HG03575 (cell line): ENCODE results near the gene TRAP1.

ENCODE experiments used
- ATAC-seq: cut with Tn5 transposase; IDR thresholded peaks from one replicate; pipeline ENCODE4 v1.9.1; 2021; ENCODE audit not compliant: unreplicated experiment, insufficient number of reproducible peaks, low FRiP score; ENCODE audit errors: extremely low read depth

TRAP1 gene

DNA sequence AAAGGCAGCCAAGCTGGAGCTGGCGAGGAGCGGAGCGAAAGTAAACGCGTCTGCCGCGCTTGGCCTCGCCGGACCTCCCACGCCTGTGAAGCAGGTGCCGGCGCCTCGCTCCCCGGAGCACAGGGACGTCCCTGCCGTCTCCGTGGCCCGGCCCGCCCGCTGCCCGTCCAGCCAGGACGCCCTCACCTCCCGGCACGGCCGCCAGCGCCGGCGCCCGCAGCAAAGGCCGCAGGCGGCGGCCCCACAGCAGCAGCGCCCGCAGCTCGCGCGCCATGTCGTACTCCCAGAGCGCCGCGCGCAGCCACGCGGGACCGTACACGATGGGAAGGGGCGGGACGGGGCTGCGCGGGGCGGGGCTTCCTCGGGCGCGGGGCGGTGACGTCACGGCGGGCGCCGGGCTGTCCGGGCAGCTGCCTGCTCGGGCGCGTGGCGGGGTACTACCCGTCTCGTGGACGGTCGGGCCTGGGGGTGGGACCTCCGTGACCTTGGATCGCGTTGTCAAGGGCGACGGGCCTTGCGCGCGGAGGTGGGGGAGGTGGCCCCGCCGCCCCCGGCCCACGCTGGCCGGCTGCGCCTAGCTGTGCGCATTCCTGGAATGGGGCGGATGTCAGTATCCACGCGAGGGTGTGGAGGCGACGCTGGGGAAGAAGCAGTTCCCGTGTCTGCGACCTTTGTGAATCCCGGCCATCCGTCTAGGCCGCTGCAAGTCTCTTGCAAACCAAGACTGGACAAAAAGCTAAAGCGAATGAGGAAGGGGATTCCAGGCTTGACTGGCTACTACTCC is at the start of gene TRAP1:
TRAP1 (minus strand) TSS at position 290 of the 784 bp plus-strand sequence; CDS start at position 274, 16 bp downstream.
- ATAC-seq = peak; percentile 40

DNA sequence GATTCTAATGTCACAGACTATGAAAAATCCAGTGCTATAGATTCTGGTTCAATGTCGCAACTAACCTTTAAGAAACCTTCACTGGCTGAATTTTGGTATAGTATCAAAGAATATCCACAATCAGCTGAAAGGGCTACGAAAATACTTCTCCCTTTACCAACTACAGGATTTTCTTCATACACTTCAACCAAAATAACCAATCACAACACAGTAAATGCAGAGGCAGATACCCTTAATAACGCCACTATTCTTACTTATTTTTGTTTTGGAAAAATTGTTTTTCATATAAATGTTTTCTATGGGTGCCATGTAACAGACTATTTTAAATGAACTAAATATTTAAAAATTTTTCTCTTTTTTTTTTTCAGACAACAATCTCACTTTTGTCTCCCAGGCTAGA is 48.9 kb upstream of the TRAP1 start:
- ATAC-seq = no peak

DNA sequence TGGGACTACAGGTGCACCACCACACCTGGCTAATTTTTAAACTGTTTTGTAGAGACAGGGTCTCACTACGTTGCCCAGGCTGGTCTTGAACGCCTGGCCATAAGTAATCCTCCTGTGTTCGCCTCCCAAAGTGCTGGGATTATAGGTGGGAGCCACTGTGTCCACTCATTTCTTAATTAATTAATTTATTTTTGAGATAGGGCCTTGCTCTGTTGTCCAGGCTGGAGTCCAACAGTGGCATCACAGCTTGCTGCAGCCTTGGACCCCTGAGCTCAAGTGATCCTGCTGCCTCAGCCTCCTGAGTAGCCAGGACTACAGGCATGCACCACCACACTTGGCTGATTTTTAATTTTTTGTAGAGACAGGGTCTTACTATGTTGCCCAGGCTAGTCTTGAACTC is 47.1 kb upstream of the TRAP1 start:
- ATAC-seq = no peak

DNA sequence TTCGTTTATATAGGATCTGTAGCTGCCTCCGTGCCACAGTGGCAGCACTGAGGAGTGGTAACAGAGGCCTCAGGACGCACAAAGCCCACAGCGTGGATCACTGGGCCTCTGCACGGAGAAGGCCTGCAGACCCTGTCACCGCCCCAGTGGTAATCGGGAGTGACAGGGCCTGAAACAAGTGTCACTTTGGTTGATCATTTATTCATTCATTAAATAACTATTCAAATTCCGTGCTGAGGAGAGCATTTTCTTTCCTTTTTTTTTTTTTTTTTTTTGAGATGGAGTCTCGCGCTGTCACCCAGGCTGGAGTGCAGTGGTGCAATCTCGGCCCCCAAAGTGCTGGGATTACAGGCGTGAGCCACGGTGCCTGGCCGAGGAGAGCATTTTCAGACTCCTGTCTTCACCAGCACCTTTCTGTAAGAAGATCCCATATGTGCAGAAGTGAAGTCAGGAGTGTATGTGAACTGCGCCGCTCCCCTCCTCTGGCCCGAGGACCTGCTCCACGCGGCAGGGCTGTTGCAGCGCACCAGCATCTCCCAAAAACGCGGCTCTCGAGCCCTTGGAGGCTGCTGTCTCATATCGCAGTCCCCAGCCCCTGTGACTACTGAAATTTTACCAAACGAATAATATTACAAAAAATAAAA is 44.9 kb upstream of the TRAP1 start:
- no peak for ATAC-seq

DNA sequence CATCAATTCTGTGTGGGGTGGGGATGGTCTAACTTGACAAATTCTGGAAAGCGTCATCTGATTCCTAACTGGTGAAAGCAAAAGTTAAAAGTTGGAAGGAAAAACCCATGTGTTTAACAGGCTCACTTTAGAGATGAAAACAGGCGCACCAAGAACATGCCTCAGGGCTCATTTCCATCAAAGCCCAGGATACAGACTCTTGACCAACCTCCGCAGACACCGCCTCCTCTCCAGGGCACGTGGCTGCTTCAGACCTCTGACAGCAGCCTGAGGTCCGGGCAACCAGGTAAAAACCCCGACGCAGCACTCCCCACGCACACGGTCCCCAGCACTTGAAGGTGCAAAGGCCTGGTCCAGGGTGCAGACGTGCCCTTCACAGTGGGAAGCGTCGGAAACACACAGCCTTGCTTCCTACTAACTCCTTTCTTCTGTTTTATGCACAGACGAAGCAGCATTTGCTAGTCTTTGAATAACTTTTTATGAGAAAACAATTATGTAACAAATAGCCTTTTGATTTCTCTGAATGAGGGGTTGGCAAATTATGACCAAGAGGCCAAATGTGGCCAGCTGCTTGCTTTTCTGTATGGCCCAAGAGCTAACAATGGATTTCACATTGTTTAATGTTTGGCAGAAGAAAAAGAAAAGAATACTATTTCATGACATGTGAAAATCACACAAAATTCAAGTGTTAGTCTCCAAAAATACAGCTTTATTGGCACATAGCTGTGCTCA is 44.2 kb upstream of the TRAP1 start:
- ATAC-seq = no peak

DNA sequence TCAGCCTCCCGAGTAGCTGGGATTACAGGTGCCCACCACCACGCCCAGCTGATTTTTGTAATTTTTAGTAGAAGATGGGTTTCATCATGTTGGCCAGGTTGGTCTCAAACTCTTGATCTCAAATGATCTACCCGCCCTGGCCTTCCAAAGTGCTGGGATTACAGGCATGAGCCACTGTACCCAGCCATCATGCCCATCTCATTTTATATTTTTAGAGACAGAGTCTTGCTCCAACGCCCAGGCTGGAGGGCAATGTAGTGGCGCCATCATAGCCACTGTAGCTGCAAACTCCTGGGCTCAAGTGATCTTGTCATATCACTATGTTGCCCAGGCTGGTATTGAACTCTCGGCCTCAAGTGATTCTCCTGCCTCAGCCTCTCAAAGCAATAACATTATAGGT is 43.2 kb upstream of the TRAP1 start:
- no peak for ATAC-seq

DNA sequence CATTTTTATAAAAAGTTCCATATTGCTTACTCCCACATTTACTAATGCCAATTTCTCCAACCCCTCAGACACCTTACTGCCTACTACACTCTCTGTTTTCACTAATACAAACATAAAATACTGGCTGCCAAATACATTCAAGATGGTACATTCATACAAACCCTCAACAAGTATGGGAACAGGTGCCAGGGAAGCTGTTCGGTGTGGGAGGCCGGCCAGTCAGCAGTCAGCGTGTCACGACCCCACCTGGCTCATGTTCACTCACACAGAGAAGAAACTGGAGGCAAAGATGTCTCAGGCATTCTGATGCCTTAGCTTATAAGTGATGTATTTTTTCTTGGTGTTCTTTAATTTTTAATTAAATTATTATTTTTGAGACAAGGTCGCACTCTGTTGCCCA is 42.4 kb upstream of the TRAP1 start:
- ATAC-seq = no peak

DNA sequence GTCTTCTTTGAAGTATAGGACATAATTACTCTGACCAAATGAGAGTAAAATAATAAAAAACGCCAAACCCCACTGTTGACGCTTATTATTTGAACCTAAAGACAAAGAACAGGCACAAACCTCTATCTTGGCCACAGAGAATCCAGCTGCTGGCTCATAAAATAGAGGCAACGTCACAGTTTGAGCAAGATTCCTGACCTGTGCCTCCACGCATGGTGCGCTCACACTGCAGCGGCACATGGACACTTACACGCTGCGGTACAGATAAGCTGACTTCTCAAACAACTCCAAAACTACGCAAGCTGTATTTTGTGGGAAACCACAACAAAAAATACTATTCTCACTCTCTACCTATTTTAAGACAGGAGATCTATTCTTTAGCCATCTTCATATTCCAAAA is 38.8 kb upstream of the TRAP1 start:
- no peak for ATAC-seq

DNA sequence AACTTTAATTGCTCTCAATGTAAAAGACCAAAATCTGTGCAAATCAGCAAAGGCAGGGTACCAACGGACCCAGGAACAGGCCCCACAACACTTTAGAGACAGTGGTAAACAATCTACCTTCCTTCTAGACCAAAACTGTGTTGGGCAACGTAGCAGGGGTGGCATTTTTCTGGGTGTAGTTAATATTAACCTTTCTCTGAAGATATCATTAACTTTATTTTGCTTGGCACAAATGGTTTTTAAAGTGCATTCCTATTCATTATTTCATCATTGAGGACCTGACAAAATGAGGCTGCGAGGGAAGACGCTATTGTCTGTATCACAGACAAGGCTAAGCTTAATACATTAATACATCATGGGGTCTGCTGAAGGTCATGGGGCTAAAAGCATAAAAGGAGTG is 37.9 kb upstream of the TRAP1 start:
- no peak for ATAC-seq

DNA sequence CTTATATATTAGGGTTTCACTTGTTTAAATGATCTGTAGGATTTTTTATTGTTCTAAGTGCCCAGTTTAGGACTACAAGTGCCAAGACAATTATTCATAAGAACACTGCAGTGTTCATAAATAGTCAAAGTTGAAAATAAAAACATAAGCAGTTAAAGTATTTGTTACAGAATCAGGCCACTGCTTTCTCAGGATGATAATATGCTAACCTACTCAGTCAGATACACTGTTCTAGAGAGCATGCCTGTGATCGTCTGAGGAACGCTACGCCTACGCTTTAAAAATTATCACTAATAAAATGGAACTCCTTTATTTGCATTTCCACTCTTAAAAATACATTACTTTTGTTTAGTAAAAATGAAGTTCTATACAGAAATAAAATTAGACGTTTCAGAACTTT is 37.4 kb upstream of the TRAP1 start:
- ATAC-seq = no peak

DNA sequence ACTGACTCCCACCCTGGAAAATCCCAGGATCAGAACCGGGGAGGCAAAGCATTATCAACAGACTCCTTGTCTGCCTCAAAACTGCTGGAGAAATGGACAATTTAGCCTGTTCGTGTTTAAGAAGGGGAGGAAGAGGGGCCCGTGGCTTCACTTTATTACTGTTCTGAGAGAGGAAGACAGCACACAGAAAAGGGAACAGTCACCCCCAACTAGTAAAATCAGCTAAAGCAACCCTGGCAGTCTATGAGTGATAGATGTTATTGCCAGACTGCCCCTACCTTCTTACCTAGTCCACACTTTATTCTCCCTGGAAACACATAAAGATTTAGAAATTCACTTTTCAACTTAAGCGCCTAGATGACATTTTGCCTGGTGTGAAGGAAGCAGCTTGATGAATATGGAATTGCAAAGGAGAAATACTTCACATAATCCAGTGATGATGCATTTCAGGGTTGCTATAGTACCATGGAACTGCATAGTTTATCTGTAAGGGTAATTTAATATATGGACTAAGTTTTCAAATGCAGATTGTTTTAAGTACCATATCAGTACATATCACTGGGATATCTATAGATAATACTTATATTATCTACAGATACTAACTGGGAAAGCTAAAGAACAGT is 36.9 kb upstream of the TRAP1 start:
- no peak for ATAC-seq

DNA sequence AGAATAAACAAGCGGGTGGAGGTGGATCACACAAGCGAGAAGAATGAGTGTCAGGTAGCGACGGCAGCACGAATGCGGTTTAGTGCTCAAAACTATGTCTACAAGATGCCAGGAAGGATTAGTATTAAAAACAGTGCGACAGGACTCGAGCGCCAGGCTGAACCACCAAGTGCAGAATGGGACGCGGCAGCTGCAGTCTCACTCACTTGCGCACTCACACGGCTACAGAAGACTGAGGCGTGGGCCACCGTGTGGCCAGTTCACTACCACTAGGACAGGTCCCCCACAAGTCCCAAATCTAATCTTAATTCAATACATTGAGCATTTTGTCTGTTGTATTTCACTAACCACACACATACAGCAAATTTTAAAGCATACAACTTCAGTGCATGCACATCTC is 35.7 kb upstream of the TRAP1 start:
- no peak for ATAC-seq

DNA sequence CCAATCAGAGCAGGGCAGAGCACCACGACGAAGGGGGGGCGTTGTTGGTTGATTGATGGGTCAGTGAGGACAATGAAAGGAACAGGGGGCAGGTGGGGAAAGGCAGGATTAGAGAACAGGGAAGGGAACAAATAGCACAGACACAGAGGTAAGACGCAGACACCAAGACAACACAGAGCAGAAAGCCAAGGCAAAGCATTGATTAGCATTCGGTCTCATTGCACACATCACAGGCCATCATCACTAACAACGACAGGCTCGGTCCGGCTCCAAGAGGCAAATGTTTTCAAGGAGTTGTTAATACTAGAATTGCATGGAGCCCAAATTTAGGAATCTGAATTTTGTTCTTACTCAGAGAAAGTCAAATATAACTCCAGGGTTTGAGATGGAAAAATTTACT is 34.6 kb upstream of the TRAP1 start:
- ATAC-seq = no peak

DNA sequence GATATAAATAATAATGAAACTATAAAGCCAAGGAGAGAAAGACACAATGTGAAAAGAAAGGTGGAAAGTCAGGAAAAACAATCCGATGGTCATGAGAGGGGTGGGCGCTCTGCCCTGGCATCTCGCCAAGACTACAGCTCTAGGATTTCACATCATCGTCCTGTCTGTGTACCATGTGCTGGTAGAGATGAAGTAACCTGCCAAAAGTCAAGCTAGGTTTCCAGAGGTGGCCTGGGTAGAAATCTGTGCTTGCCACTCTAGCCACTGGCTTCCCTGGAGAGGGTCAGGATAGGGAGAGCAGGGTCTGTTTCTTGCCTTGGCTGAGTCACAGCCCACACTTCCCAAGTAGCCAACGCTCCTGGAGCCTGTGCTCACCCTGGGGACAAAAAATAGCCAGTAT is 31.0 kb upstream of the TRAP1 start:
- ATAC-seq = no peak

DNA sequence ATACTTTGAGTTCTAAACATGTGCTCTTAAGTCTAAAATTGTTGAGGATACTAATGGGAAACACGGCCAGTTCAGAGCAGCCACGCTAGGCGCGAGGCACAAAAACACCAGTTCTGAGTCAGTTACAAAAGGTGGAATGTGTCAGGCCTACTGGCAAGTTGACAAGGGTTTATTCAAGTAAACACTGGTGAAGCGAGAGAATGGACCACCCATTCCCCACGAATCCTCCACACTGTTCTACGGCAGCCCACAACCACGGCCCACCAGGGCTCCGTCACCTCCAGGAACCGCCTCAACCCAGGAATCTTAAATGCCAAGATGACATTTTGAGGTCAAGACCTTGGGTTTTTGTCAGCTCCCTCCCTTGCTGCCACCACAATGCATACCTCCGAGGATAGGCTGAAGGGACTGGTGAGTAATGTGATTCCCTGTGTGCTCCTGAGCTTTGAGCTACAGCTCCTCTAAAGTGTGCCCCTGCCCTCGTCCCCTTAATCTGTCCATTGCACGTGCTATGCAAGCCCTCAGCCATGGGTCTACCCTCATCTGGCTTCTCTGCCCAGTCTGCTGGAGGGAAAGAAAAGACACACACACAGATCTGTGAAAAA is 28.5 kb upstream of the TRAP1 start:
- ATAC-seq = no peak

DNA sequence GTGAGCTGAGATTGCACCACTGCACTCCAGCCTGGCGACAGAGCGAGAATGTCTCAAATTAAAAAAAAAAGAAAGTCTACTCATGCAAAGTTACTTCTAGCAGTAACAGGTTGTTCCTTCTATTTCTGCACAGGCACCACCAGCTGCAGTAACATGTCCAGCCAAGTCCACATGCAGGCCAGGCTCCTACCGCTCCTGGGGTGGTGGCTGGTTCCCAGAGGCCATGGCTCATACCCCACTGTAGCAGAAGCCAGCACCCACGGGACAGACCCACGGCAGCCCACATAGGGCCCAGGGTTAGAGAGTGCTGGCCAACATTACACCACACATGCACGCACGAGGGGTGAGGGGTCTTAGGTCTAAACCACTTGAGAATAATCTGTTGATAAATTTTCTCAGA is 26.7 kb upstream of the TRAP1 start:
- no peak for ATAC-seq

DNA sequence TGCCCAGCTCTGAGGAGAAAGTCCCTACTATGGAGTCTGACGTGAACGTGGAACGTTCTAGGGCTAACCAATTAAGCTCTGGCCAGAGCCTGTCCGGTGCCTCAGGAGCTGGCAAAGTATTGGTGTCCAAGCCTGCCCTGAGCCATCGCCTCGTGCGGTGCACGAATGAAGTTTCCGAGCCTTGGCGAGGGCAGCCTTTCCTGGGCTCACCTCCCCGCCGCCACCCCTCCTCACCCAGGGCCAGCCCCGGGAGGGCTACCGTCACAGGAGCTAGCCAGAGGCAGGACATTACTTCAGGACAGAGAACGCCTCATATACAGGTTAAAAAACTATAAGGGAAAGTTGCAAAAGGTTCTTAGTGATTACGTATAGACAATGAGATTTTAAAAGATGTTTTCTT is 23.6 kb upstream of the TRAP1 start:
- ATAC-seq = no peak

DNA sequence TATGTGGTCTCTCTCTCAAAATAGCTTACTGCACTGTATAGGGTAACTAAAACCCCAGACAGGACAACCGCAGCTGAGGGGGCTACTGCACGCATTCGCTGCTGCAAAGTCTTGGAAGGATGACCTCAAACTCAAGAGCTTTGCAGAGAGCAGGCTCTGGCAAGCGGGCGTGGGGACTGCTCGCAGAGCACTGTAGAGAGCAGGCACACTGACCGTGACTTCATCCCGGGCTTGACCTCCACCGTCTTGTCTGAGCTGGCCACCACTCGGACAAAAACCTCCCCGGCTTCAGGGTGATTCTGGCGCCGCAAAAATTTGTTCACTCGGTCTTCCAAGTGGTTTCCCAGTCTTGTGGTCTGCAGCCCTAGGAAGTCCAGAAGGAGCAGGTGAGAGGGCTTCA is 22.9 kb upstream of the TRAP1 start:
- ATAC-seq = no peak

DNA sequence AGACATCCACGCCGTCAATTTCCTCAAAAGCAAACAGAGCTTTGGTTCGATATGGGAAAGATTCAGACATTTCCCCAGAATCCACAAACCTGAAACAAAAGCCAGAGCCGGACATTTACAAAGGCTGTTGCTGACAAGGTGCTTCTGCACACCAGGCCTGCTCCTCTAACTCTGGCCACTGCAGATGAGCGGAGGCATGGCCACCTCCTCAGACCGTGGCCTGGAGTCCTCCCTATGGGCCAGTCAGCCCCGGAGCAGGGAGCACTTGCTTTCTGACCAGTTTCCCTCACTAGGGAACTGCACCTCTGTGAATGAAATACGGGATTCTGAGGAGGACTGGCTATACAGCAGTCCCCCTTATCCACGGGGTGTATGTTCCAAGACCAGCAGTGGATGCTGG is 22.3 kb upstream of the TRAP1 start:
- no peak for ATAC-seq
